Measurements from ENCODE around the gene TEX26.

Gene TEX26

GRCh38 chr13:30932481-30933353, at the start of gene TEX26:
TEX26 (plus strand) TSS chr13:30932656; CDS start chr13:30932716, 60 bp downstream.
- DNase-seq (ENCODE audit: low read depth in 2 of 2) = no peak

GRCh38 chr13:30882996-30883766, 49.3 kb upstream of the TEX26 start:
- no peak for DNase-seq (ENCODE audit: low read depth in 2 of 2)

GRCh38 chr13:30884543-30884942, 47.9 kb upstream of the TEX26 start:
- DNase-seq (ENCODE audit: low read depth in 2 of 2) = no peak

GRCh38 chr13:30889196-30889690, 43.2 kb upstream of the TEX26 start:
- no peak for DNase-seq (ENCODE audit: low read depth in 2 of 2)

- DNase-seq (ENCODE audit: low read depth in 2 of 2) = no peak
Observed at GRCh38 chr13:30892966-30893365, 39.5 kb upstream of the TEX26 start.

- no peak for DNase-seq (ENCODE audit: low read depth in 2 of 2)
Observed at GRCh38 chr13:30895773-30896172, 36.7 kb upstream of the TEX26 start.

GRCh38 chr13:30898070-30898469, 34.4 kb upstream of the TEX26 start:
- DNase-seq (ENCODE audit: low read depth in 2 of 2) = no peak

- DNase-seq (ENCODE audit: low read depth in 2 of 2) = no peak
Observed at GRCh38 chr13:30898678-30899241, 33.7 kb upstream of the TEX26 start.

GRCh38 chr13:30900436-30900835, 32.0 kb upstream of the TEX26 start:
- DNase-seq (ENCODE audit: low read depth in 2 of 2) = no peak

- no peak for DNase-seq (ENCODE audit: low read depth in 2 of 2)
Observed at GRCh38 chr13:30900952-30901749, 31.3 kb upstream of the TEX26 start.

GRCh38 chr13:30904043-30904442, 28.4 kb upstream of the TEX26 start:
- DNase-seq (ENCODE audit: low read depth in 2 of 2) = no peak

- no peak for DNase-seq (ENCODE audit: low read depth in 2 of 2)
Observed at GRCh38 chr13:30905932-30906383, 26.5 kb upstream of the TEX26 start, which contains the start of gene MEDAG. MEDAG (plus strand) TSS chr13:30906271; CDS start chr13:30906516, 245 bp downstream.

GRCh38 chr13:30906411-30907051, 25.9 kb upstream of the TEX26 start:
- DNase-seq (ENCODE audit: low read depth in 2 of 2) = no peak

- DNase-seq (ENCODE audit: low read depth in 2 of 2) = no peak
Observed at GRCh38 chr13:30907121-30907861, 25.2 kb upstream of the TEX26 start.

- no peak for DNase-seq (ENCODE audit: low read depth in 2 of 2)
Observed at GRCh38 chr13:30908416-30908980, 24.0 kb upstream of the TEX26 start.

GRCh38 chr13:30910676-30911075, 21.8 kb upstream of the TEX26 start:
- DNase-seq (ENCODE audit: low read depth in 2 of 2) = no peak

- no peak for DNase-seq (ENCODE audit: low read depth in 2 of 2)
Observed at GRCh38 chr13:30915691-30916541, 16.5 kb upstream of the TEX26 start.

- DNase-seq (ENCODE audit: low read depth in 2 of 2) = no peak
Observed at GRCh38 chr13:30916991-30917390, 15.5 kb upstream of the TEX26 start.
